RPMI8226 (cell line): ENCODE measurements around the gene ANKRD12.

ENCODE experiments used
- DNase-seq: peaks from one replicate; pipeline ENCODE4 v3.0.0-alpha.2; 2015

ANKRD12 gene

GRCh38 chr18:9188359-9189231 lies 52.0 kb downstream of the ANKRD12 start:
- DNase-seq, result no peak

GRCh38 chr18:9189491-9189890 lies 52.9 kb downstream of the ANKRD12 start:
- DNase-seq, result no peak

- no peak for DNase-seq
These were observed 55.2 kb downstream of the ANKRD12 start for GRCh38 chr18:9191658-9192256.

- DNase-seq, result no peak
These were observed 56.5 kb downstream of the ANKRD12 start for GRCh38 chr18:9193031-9193430.

GRCh38 chr18:9196568-9196967 lies 60.0 kb downstream of the ANKRD12 start:
- DNase-seq, result no peak

- no peak for DNase-seq
These were observed 63.1 kb downstream of the ANKRD12 start for GRCh38 chr18:9199681-9200080.

- no peak for DNase-seq
These were observed 64.6 kb downstream of the ANKRD12 start for GRCh38 chr18:9201224-9201623.

- DNase-seq, result no peak
These were observed 68.1 kb downstream of the ANKRD12 start for GRCh38 chr18:9204659-9205058.

- DNase-seq, result no peak
These were observed 69.8 kb downstream of the ANKRD12 start for GRCh38 chr18:9206421-9206820.

- DNase-seq, result no peak
These were observed 72.7 kb downstream of the ANKRD12 start for GRCh38 chr18:9209279-9209678.

- no peak for DNase-seq
These were observed 74.4 kb downstream of the ANKRD12 start for GRCh38 chr18:9210966-9211365.

- DNase-seq, result no peak
These were observed 75.4 kb downstream of the ANKRD12 start for GRCh38 chr18:9211955-9212354.

- DNase-seq, result no peak
These were observed 78.8 kb downstream of the ANKRD12 start for GRCh38 chr18:9215221-9215933.

- no peak for DNase-seq
These were observed 79.9 kb downstream of the ANKRD12 start for GRCh38 chr18:9216459-9216858.

- DNase-seq, result no peak
These were observed 81.3 kb downstream of the ANKRD12 start for GRCh38 chr18:9217743-9218451.

GRCh38 chr18:9221040-9221439 lies 84.5 kb downstream of the ANKRD12 start:
- DNase-seq, result no peak

GRCh38 chr18:9221661-9222060 lies 85.1 kb downstream of the ANKRD12 start:
- no peak for DNase-seq

GRCh38 chr18:9223356-9223755 lies 86.8 kb downstream of the ANKRD12 start:
- DNase-seq, result no peak

- no peak for DNase-seq
These were observed 89.9 kb downstream of the ANKRD12 start for GRCh38 chr18:9226463-9226862.

GRCh38 chr18:9231852-9232486 lies 95.4 kb downstream of the ANKRD12 start:
- no peak for DNase-seq

- no peak for DNase-seq
These were observed 96.4 kb downstream of the ANKRD12 start for GRCh38 chr18:9232977-9233376.

GRCh38 chr18:9233771-9234440 lies 97.3 kb downstream of the ANKRD12 start:
- DNase-seq, result no peak
